NCI-H1436 (cell line): ENCODE results near the gene SLC2A13.
A peak's percentile ranks its signal among the peaks of the same experiment; 100 is the strongest.
"Not testable (repeated sequence)": the region's sequence is repeated elsewhere in the genome, so short reads cannot be mapped to it uniquely, and the experiment has no call there.

ENCODE experiments used
- DNase-seq: peaks from one replicate; lab custom pipeline; 2025; lab: John Stamatoyannopoulos, UW

Gene SLC2A13

GRCh38 chr12:39804898-39805297, 301.0 kb downstream of the SLC2A13 start:
- no peak for DNase-seq

GRCh38 chr12:39804479-39804878, 301.4 kb downstream of the SLC2A13 start:
- no peak for DNase-seq

- DNase-seq: no peak
Measured at GRCh38 chr12:39803151-39803550, 302.7 kb downstream of the SLC2A13 start.

- no peak for DNase-seq
Measured at GRCh38 chr12:39798977-39799376, 306.9 kb downstream of the SLC2A13 start.

GRCh38 chr12:39798429-39798828, 307.5 kb downstream of the SLC2A13 start:
- no peak for DNase-seq

- DNase-seq: no peak
Measured at GRCh38 chr12:39795481-39795880, 310.4 kb downstream of the SLC2A13 start.

GRCh38 chr12:39792938-39793337, 312.9 kb downstream of the SLC2A13 start:
- DNase-seq: no peak

- no peak for DNase-seq
Measured at GRCh38 chr12:39788239-39788638, 317.6 kb downstream of the SLC2A13 start.

- DNase-seq: not testable (repeated sequence)
Measured at GRCh38 chr12:39785814-39786213, 320.1 kb downstream of the SLC2A13 start.

- DNase-seq: no peak
Measured at GRCh38 chr12:39782026-39782545, 323.8 kb downstream of the SLC2A13 start.

GRCh38 chr12:39780913-39781446, 324.9 kb downstream of the SLC2A13 start:
- DNase-seq: peak; percentile 47

GRCh38 chr12:39780411-39780912, 325.4 kb downstream of the SLC2A13 start:
- no peak for DNase-seq

GRCh38 chr12:39779768-39780340, 326.0 kb downstream of the SLC2A13 start:
- no peak for DNase-seq

GRCh38 chr12:39777465-39777864, 328.4 kb downstream of the SLC2A13 start:
- no peak for DNase-seq

- DNase-seq: no peak
Measured at GRCh38 chr12:39773266-39773665, 332.6 kb downstream of the SLC2A13 start.

GRCh38 chr12:39772821-39773259, 333.0 kb downstream of the SLC2A13 start:
- DNase-seq: no peak

- no peak for DNase-seq
Measured at GRCh38 chr12:39771456-39771855, 334.4 kb downstream of the SLC2A13 start.

GRCh38 chr12:39764944-39765560, 340.8 kb downstream of the SLC2A13 start:
- DNase-seq: peak; percentile 33

GRCh38 chr12:39763890-39764169, 342.1 kb downstream of the SLC2A13 start:
- no peak for DNase-seq

- no peak for DNase-seq
Measured at GRCh38 chr12:39763071-39763889, 342.6 kb downstream of the SLC2A13 start.

GRCh38 chr12:39755478-39755877, 350.4 kb downstream of the SLC2A13 start:
- DNase-seq: no peak

GRCh38 chr12:39752482-39753137, 353.3 kb downstream of the SLC2A13 start:
- DNase-seq: no peak
